ENCODE data around the gene UPK3A. TPM values are rescaled to one million over a fixed set of nuclear protein-coding genes. Genes with fewer than 3 reads are reported as not detected.

UPK3A gene
- total RNA-seq, 1 donor from 2014 or later: not detected

DNA sequence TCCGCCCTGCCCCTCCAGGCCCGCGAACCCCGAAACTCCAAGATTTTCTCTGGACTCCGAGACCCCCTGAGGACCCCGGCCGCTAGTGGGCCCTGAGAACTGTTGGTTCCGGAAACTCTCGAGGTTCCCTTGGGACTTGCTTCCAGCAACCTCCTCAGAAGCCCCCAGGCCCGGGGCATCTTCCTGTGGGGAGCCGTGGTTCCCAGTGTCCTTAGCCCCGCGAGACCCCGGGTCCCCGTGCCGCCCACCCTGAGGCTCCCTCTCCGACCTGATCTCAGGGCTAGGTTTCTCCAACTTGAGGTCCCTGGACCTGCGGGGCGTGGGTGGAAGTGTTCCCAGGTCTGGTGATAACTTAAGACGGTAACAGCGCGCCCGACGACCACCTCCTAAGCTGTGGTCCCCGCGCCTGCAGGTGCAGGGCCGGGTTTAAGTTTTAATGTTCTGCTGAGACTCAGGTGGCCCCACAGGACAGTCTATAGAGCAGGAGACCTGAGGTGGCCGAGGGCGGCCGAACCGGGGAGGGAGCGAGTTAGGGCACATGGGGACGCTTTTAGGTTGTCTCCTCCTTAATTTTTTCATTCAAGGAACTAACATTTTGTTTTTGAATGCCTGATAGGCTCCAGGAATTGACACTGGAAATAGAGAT, 25.7 kb downstream of the UPK3A start:
- no peaks in the 10 kb centered on the region for H3K27me3 Mint-ChIP-seq (ENCODE audit: low read depth)
- intact Hi-C loops (cut with micrococcal nuclease): loop anchor here (1.0 to 10.0 kb wide), 2 partner anchors 8 to 104 kb away; partner anchors contain the start of genes RIBC2 and SMC1B
- peaks cover 41% of the 10 kb centered on the region for H3K4me1 Mint-ChIP-seq (ENCODE audit: low read depth)
- H3K27ac Mint-ChIP-seq: peak overlapping the region; percentile 65
- peaks cover 29% of the 10 kb centered on the region for H3K36me3 Mint-ChIP-seq (ENCODE audit: low read depth)
- H3K4me3 Mint-ChIP-seq (ENCODE audit: low read depth): peak overlapping the region; percentile 84
- no peak for DNase-seq (ENCODE audit: low spot score)
- H3K9me3 Mint-ChIP-seq: no peaks in the 10 kb centered on the region

DNA sequence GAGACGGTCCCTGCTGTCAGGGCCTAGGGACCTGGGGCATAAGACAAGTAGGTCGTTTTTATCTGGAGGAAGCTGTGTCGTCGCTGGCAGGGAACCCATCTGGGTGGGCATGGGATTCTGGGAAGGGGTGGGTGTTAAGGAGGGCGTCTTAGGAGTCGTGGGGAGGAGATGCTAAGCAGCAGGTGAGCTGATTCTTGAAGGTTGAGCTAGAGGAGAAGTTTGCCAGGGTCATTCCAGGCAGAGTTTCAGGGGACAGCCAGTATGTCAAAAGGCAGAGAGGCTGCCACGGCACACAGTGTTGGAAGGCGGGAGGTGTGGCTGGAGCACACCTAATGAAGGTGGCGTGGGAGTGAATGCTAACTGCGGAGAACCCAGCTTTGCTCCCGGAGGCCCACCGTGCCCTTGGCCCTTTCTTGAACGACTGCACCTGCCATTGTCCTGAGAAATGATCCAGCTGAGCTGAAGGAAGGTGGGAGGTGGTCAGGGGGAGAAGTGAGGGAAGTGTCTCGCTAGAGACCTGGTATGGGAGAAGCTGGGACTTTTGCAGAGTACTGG, 26.3 kb downstream of the UPK3A start:
- Mint-ChIP-seq H3K9me3 (no peaks in the 10 kb centered on the region), H3K27ac (peak overlapping the region; percentile 65), H3K4me1 (ENCODE audit: low read depth) (peaks cover 47% of the 10 kb centered on the region), H3K36me3 (ENCODE audit: low read depth) (peaks cover 29% of the 10 kb centered on the region), H3K4me3 (ENCODE audit: low read depth) (peak overlapping the region; percentile 84), H3K27me3 (ENCODE audit: low read depth) (no peaks in the 10 kb centered on the region)
- intact Hi-C loops (cut with micrococcal nuclease): loop anchor here (1.0 to 10.0 kb wide), 2 partner anchors 7 to 104 kb away; partner anchors contain the start of genes RIBC2 and SMC1B
- no peak for DNase-seq (ENCODE audit: low spot score)

DNA sequence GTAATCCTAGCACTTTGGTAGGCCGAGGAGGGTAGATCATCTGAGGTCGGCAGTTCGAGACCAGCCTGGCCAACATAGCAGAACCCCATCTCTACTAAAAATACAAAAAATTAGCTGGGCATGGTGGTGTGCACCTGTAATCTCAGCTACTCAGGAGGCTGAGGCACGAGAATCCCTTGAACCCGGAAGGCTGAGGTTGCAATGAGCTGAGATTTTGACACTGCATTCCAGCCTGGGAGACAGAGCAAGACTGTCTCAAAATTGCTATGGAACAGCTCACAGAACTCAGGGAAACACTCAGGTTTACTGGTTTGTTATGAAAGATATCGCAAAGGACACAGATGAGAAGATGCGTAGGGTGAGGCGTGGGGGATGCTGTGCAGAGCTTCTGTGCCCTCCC, 27.7 kb downstream of the UPK3A start:
- H3K27ac Mint-ChIP-seq: no peak overlapping the region
- H3K4me1 Mint-ChIP-seq (ENCODE audit: low read depth): peaks cover 57% of the 10 kb centered on the region
- intact Hi-C loops (cut with micrococcal nuclease): loop anchor here (10.0 kb wide), 1 partner anchor 102 kb away; the partner anchor contains the start of genes RIBC2 and SMC1B
- H3K4me3 Mint-ChIP-seq (ENCODE audit: low read depth): no peak overlapping the region
- no peaks in the 10 kb centered on the region for H3K9me3 Mint-ChIP-seq
- H3K27me3 Mint-ChIP-seq (ENCODE audit: low read depth): no peaks in the 10 kb centered on the region
- peaks cover 29% of the 10 kb centered on the region for H3K36me3 Mint-ChIP-seq (ENCODE audit: low read depth)
- no peak for DNase-seq (ENCODE audit: low spot score)

DNA sequence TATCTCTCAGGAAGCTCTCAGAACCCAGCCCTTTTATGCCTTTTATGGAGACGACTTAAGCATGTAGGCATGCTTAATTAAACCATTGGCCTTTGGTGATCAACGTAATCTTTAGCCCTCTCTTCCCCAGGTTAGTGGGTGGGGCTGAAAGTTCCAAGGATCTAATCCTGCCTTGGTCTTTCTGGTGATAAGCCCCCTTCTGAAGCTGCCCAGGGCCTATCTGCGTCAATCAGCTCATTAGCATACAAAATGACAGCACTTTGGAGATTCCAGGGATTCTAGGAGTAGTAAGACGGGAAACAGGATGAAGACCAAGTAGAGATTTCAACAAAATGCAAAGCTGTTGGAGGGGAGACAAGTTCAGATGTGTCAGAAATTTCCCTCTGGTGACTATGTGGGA, 28.1 kb downstream of the UPK3A start:
- no peak overlapping the region for H3K27ac Mint-ChIP-seq
- no peaks in the 10 kb centered on the region for H3K27me3 Mint-ChIP-seq (ENCODE audit: low read depth)
- DNase-seq (ENCODE audit: low spot score): no peak
- H3K4me3 Mint-ChIP-seq (ENCODE audit: low read depth): no peak overlapping the region
- H3K4me1 Mint-ChIP-seq (ENCODE audit: low read depth): peaks cover 61% of the 10 kb centered on the region
- no peaks in the 10 kb centered on the region for H3K9me3 Mint-ChIP-seq
- intact Hi-C loops (cut with micrococcal nuclease): loop anchor here (10.0 kb wide), 1 partner anchor 102 kb away; the partner anchor contains the start of genes RIBC2 and SMC1B
- H3K36me3 Mint-ChIP-seq (ENCODE audit: low read depth): peaks cover 29% of the 10 kb centered on the region

DNA sequence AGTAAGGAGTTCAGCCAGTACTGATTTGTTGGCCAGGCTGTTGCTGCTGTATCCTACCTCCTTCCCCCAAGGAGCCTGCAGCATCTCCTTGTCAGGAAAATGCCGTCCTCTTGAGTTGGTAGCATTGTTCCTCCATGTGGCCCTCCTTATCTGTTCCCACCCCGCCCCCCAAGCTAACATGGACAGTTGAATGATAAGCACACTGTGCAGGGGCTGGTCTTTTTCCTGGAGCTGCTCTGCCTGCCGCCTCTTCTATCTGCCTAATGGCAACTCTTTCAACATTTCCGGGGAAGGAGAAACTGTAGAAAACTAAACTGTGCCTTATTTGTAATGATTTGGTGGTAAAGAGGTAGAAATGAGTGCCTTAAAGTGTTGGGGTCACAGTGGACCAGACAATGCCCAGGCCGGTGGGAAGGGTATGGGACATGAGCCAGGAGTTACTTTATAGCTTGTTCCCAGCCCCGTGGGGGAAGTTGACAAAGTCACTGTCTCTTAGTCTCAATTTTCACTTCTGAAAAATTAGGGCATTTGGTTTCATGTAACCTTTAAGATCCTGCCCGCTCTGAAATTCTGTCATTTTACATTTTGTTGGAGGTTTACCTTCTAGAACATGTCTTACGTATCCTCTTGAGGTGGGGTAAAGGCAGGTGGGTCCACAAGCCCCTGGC, 29.4 kb downstream of the UPK3A start:
- H3K27me3 Mint-ChIP-seq (ENCODE audit: low read depth): no peaks in the 10 kb centered on the region
- peaks cover 29% of the 10 kb centered on the region for H3K36me3 Mint-ChIP-seq (ENCODE audit: low read depth)
- H3K4me3 Mint-ChIP-seq (ENCODE audit: low read depth): no peak overlapping the region

DNA sequence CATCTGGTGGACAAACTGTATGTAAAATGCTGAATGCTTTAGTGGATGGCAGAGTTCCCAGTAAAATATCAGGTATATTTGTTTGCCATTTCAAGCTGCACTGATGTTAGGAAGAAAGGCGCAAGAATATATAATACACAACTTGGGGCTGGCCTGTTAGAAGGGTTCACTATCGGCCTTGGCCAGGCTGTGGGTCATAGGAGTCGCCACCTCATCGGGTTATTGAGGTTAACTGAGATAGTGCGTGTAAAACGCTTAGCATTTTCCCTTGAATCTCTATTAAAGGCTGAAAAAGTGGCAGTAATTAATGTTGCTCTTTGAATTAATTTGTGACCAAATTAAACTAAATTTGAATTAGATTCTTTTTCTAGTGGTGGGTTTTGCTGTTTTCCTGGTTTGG, 30.0 kb downstream of the UPK3A start:
- Mint-ChIP-seq H3K27me3 (ENCODE audit: low read depth) (no peaks in the 10 kb centered on the region), H3K9me3 (no peaks in the 10 kb centered on the region), H3K36me3 (ENCODE audit: low read depth) (peaks cover 29% of the 10 kb centered on the region), H3K4me1 (ENCODE audit: low read depth) (peaks cover 71% of the 10 kb centered on the region), H3K4me3 (ENCODE audit: low read depth) (no peak overlapping the region), H3K27ac (no peak overlapping the region)
- intact Hi-C loops (cut with micrococcal nuclease): loop anchor here (10.0 kb wide), 1 partner anchor 100 kb away; the partner anchor contains the start of genes RIBC2 and SMC1B
- no peak for DNase-seq (ENCODE audit: low spot score)

More for the DNA sequence above, 29.4 kb downstream of the UPK3A start:
- intact Hi-C loops (cut with micrococcal nuclease): loop anchor here (10.0 kb wide), 1 partner anchor 101 kb away; the partner anchor contains the start of genes RIBC2 and SMC1B
- Mint-ChIP-seq H3K4me1 (ENCODE audit: low read depth) (peaks cover 68% of the 10 kb centered on the region), H3K27ac (no peak overlapping the region), H3K9me3 (no peaks in the 10 kb centered on the region)
- DNase-seq (ENCODE audit: low spot score): no peak

DNA sequence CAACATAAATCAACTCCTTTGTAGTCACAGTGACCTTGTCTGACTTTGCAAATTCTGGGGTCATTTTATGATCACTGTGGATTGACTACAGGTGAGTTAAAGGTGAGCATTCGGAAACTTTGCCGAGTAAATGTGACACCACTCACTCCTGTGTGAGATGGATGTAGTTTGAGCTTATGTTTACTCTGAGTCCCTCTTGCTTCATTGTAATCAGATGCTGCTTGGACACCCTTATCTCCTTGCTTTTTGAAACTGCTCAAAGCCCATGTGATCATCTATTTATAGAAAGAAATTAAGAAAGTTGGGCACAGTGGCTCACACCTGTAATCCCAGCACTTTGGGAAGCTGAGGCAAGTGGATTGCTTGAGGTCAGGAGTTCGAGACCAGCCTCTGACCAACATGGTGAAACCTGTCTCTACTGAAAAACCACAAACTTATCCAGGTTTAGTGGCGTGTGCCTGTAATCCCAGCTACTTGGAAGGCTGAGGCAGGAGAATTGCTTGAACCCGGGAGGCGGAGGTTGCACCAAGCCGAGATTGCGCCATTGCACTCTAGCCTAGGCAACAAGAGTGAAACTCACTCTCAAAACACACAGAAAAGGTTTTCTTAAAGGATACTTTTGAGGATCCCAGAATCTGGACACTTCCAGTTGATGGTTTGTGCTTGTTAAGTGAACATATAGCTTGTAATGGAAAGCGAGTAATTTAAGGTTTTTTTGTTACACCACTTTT, 32.2 kb downstream of the UPK3A start:
- H3K36me3 Mint-ChIP-seq (ENCODE audit: low read depth): peaks cover 21% of the 10 kb centered on the region
- no peak overlapping the region for H3K4me3 Mint-ChIP-seq (ENCODE audit: low read depth)
- H3K27me3 Mint-ChIP-seq (ENCODE audit: low read depth): no peaks in the 10 kb centered on the region
- no peak for DNase-seq (ENCODE audit: low spot score)
- H3K27ac Mint-ChIP-seq: peak overlapping the region; percentile 22
- no peaks in the 10 kb centered on the region for H3K9me3 Mint-ChIP-seq
- intact Hi-C loops (cut with micrococcal nuclease): loop anchor here (10.0 kb wide), 1 partner anchor 98 kb away; the partner anchor contains the start of genes RIBC2 and SMC1B
- peaks cover 69% of the 10 kb centered on the region for H3K4me1 Mint-ChIP-seq (ENCODE audit: low read depth)

DNA sequence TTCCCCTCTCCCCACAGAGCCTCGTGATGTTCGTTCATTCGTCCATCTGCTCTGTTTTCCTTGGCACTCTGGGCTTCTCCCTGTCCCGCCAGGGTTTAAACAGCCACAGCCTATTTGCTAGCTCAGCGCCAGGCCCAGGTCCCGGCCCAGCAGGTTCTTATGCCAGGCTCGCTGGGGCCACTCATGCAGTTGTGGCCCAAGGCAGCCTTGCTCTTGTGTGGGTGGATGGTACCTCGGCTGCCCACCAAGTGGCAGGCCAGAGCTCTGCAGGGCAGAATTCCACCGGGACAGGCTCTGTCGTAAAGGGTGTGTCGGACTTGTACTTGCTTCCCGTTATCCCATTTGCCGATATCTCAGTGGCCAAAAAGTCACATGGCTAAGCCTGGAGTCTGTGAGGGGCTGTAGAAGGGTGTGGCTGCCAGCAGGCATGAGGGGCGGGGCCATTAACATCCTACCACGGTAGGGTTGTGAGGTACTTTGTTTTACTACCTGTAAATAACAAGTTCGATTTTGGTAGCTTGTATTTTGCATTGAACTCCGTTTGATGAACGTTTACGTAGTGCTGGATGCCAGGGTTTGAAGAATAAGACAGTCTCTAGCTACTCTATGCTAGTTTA, 32.9 kb downstream of the UPK3A start:
- peaks cover 72% of the 10 kb centered on the region for H3K4me1 Mint-ChIP-seq (ENCODE audit: low read depth)
- DNase-seq (ENCODE audit: low spot score): no peak

DNA sequence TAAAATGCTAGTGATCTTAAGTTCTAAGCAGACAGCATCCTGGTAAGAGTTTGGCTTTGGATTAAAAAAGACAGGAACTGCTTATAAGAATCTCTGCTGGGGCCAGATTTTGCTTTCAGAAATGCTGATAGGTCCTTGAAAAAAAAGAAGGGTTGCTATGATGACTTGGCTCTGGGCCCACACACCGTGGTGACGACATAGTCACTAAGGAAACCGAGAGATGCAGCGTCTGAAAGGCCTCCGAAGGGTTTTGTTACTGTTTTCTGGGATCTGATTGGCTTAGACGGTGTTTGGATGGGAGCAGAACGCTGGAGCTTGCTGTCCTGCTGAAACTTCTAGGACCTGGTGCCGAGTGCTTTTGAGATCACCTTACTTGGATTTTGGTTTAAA, 33.4 kb downstream of the UPK3A start:
- peaks cover 69% of the 10 kb centered on the region for H3K4me1 Mint-ChIP-seq (ENCODE audit: low read depth)
- H3K27me3 Mint-ChIP-seq (ENCODE audit: low read depth): no peaks in the 10 kb centered on the region
- DNase-seq (ENCODE audit: low spot score): peak; percentile 84
- peak overlapping the region; percentile 73 for H3K4me3 Mint-ChIP-seq (ENCODE audit: low read depth)
- intact Hi-C loops (cut with micrococcal nuclease): loop anchor here (1.0 to 10.0 kb wide), 2 partner anchors 8 to 97 kb away; partner anchors contain the start of genes RIBC2 and SMC1B
- H3K9me3 Mint-ChIP-seq: no peaks in the 10 kb centered on the region
- peak overlapping the region; percentile 95 for H3K27ac Mint-ChIP-seq
- peaks cover 21% of the 10 kb centered on the region for H3K36me3 Mint-ChIP-seq (ENCODE audit: low read depth)

More for the DNA sequence above, 32.9 kb downstream of the UPK3A start:
- Mint-ChIP-seq H3K9me3 (no peaks in the 10 kb centered on the region), H3K27ac (peak overlapping the region; percentile 95), H3K4me3 (ENCODE audit: low read depth) (peak overlapping the region; percentile 73), H3K27me3 (ENCODE audit: low read depth) (no peaks in the 10 kb centered on the region), H3K36me3 (ENCODE audit: low read depth) (peaks cover 21% of the 10 kb centered on the region)
- intact Hi-C loops (cut with micrococcal nuclease): loop anchor here (1.0 to 10.0 kb wide), 2 partner anchors 7 to 97 kb away; partner anchors contain the start of genes RIBC2 and SMC1B

DNA sequence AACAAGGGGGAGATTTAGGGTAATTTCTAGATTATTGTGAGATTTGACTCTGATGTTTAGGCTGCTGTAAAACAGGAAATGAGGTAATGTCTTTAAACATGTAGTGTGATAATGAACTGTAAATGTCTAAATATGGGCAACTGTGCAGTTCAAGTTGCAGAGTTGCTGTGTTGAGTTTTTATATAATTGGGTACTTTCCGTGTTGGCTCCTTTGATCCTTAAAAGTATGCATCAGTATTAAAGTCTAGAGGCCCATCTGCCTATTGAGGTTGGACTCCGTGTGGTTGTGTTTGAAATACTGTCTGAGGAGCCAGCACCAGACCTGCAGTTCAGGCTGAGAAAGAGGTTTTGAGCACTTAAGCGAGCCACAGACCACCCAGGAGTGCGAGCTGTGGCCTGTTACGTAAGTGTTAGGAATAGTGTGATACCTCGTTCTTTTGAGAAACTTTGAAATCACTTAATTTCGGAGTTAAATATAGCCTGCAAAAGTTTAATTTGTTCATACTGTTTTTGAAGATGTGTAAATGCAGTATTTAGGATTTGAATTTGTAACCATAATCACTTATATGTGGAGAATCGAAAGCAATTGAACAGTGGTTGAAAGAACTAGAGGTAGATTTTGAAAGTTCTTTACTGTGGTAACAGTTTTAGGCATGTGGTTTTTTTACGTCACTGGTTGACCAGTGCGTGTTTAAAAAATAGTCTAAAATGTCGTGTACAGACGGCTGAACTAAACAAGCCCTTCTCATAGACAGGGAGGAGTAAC, 34.0 kb downstream of the UPK3A start:
- intact Hi-C loops (cut with micrococcal nuclease): loop anchor here (1.0 to 10.0 kb wide), 2 partner anchors 8 to 96 kb away; partner anchors contain the start of genes RIBC2 and SMC1B
- Mint-ChIP-seq H3K36me3 (ENCODE audit: low read depth) (peaks cover 27% of the 10 kb centered on the region), H3K27ac (peak overlapping the region; percentile 95), H3K27me3 (ENCODE audit: low read depth) (no peaks in the 10 kb centered on the region), H3K4me1 (ENCODE audit: low read depth) (peaks cover 74% of the 10 kb centered on the region), H3K9me3 (no peaks in the 10 kb centered on the region), H3K4me3 (ENCODE audit: low read depth) (peak overlapping the region; percentile 73)
- DNase-seq (ENCODE audit: low spot score): peak; percentile 43

DNA sequence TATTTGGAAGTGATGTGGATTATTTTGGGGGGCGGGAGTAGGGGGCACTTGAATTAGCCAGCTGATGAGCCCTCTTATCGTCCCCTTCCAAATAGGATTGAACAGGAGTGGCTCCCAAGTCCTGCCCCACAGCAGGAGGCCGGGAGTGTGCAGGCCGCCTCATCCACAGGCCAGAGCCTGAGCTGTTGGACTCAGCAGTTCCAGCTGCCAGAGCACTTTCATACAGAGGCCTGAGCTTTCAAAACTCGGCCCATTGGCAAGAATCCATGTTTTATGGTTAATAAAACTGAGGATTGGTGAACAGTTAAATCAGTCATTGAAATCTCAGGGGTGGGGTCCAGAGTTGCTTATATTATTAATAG, 34.6 kb downstream of the UPK3A start:
- Mint-ChIP-seq H3K36me3 (ENCODE audit: low read depth) (peaks cover 30% of the 10 kb centered on the region), H3K9me3 (no peaks in the 10 kb centered on the region), H3K27ac (peak overlapping the region; percentile 95), H3K4me1 (ENCODE audit: low read depth) (peaks cover 69% of the 10 kb centered on the region), H3K4me3 (ENCODE audit: low read depth) (peak overlapping the region; percentile 73), H3K27me3 (ENCODE audit: low read depth) (no peaks in the 10 kb centered on the region)
- intact Hi-C loops (cut with micrococcal nuclease): loop anchor here (10.0 kb wide), 1 partner anchor 95 kb away; the partner anchor contains the start of genes RIBC2 and SMC1B
- peak; percentile 24 for DNase-seq (ENCODE audit: low spot score)
